Activated CD8-positive, alpha-beta T cell treated with anti-CD3 and anti-CD28 coated beads, Interleukin-2, amount 10 ng/mL, durations not matched to agents 7 days and 5 days (primary cell): ENCODE results near the gene EVX1. TPM values are rescaled to one million over a fixed set of nuclear protein-coding genes. Genes with fewer than 3 reads are reported as not detected.

ENCODE experiments used
- ATAC-seq: fragments of 150-1000 bp; cut with Tn5 transposase; one replicate; pipeline ENCODE4 v1.10.0; 2021; ENCODE audit warnings: moderate library complexity
- CTCF ChIA-PET: fragments of 350-600 bp; sonication (Branson Sonifier 250); formaldehyde crosslinking; loops from one replicate; lab custom pipeline; 2021; ENCODE audit warnings: antibody characterized with exemption; lab: Charles Lee
- POLR2A ChIA-PET: fragments of 350-600 bp; sonication (Branson Sonifier 250); formaldehyde crosslinking; loops from one replicate; lab custom pipeline; 2021; ENCODE audit warnings: antibody characterized with exemption; lab: Charles Lee
- DNase-seq: peaks from one replicate; pipeline ENCODE4 v3.0.0-alpha.2; 2020
- H3K27ac Mint-ChIP-seq: one replicate; pipeline ENCODE4 v1.8.0; 2021; ENCODE audit warnings: mild to moderate bottlenecking, mixed read lengths
- H3K27me3 Mint-ChIP-seq: one replicate; pipeline ENCODE4 v1.8.0; 2021; ENCODE audit warnings: low read depth, mixed read lengths
- H3K36me3 Mint-ChIP-seq: one replicate; pipeline ENCODE4 v1.8.0; 2021; ENCODE audit warnings: low read depth, mixed read lengths
- H3K4me1 Mint-ChIP-seq: one replicate; pipeline ENCODE4 v1.8.0; 2021; ENCODE audit warnings: low read depth, mixed read lengths
- H3K4me3 Mint-ChIP-seq: one replicate; pipeline ENCODE4 v1.8.0; 2021; ENCODE audit warnings: mild to moderate bottlenecking, mixed read lengths
- H3K9me3 Mint-ChIP-seq: one replicate; pipeline ENCODE4 v1.8.0; 2022; ENCODE audit warnings: mixed read lengths; ENCODE audit not compliant: insufficient read depth
- total RNA-seq, 2 experiments: library from RNA; stranded (reverse); gene quantifications; one replicate each; pipeline ENCODE4 v1.2.3, GENCODE V29; 2021

The EVX1 gene
- total RNA-seq, 2 experiments from 2014 or later, result not detected

DNA sequence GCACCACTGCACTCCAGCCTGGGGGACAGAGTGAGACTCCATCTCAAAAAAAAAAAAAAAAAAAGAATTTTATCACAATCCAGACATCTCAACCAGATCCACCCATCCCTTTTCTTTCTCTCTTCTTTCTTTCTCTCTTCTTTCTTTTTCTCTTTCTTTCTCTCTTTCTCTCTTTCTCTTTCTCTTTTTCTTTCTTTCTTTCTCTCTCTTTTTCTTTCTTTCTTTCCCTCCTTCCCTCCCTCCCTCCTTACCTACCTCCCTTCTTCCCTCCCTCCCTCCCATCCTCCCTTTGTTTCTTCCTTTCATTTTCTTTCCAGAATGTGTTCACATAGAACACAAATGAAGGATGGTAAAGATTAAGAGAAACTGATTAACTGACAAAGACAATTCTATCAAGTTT is 24.7 kb upstream of the EVX1 start:
- no peak for DNase-seq
- ChIA-PET CTCF (interaction anchor here (1.1 kb wide), 1 partner anchor 38 kb away, joined by 3 read pairs; no protein-coding TSS in a partner anchor), POLR2A (interaction anchor here (0.7 kb wide), 1 partner anchor 20 kb away, joined by 3 read pairs; no protein-coding TSS in a partner anchor)
- H3K4me1 Mint-ChIP-seq, result peaks cover 1% of the 10 kb centered on the region
- no peaks in the 10 kb centered on the region for H3K9me3 Mint-ChIP-seq
- no peak overlapping the region for H3K27ac Mint-ChIP-seq
- H3K27me3 Mint-ChIP-seq, result peaks cover 72% of the 10 kb centered on the region
- no peaks in the 10 kb centered on the region for H3K36me3 Mint-ChIP-seq
- H3K4me3 Mint-ChIP-seq, result no peak overlapping the region
- ATAC-seq, result no peak

DNA sequence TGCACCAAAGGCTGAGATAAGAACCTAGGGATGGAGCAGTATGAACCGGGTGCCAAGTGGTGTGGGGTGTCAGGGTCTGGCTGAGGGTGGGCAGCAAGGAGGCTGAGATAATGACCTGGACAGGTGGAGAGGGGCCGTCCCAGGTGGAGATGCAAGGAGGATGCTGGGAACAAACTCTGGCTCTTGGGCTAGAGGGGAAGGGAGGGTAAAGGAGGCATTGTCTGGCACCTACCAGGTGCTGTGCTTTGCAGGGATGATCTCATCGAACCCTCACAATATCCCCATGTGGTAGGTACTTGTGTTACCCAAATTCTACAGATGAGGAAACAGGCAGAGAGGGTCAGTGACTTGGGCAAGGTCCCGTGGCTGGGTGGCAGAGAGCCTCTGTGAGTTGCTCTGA is 22.8 kb upstream of the EVX1 start:
- DNase-seq (no peak), ATAC-seq (no peak)
- ChIA-PET POLR2A (no interaction called here), CTCF (no interaction called here)
- Mint-ChIP-seq H3K4me3 (no peak overlapping the region), H3K27ac (no peak overlapping the region), H3K36me3 (no peaks in the 10 kb centered on the region), H3K27me3 (peaks cover 70% of the 10 kb centered on the region), H3K4me1 (peaks cover 1% of the 10 kb centered on the region), H3K9me3 (no peaks in the 10 kb centered on the region)

DNA sequence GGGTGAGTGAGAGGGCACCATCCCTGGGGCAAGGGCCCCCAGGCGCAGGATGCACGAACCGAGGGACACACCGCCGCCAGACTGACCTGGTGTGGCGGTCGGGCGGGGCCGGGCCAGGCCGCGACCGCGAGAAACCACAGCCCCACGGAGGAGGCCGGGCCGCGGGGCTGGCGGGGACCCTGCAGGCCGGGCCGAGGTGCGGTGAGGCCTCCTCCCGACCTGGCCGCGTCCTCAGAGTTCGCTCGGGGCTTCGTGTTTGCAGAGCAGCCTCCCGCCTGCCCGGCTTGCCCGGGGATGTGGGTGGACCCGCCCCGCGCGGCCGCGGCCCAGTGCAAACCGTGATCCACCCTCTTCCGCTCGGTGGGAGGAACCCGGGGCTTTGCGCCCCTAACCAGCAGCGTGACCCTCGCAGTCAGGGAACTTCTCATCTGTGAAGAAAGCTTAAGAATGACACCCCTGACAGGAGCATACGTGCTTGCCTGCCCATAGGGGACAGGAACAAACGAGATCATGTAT is 22.1 kb upstream of the EVX1 start:
- CTCF ChIA-PET, result interaction anchor here (1.3 kb wide), 1 partner anchor 9 kb away, joined by 3 read pairs; no protein-coding TSS in a partner anchor
- Mint-ChIP-seq H3K27me3 (peaks cover 70% of the 10 kb centered on the region), H3K36me3 (no peaks in the 10 kb centered on the region), H3K9me3 (no peaks in the 10 kb centered on the region), H3K4me3 (no peak overlapping the region), H3K4me1 (peaks cover 1% of the 10 kb centered on the region), H3K27ac (no peak overlapping the region)
- ATAC-seq, result no peak
- POLR2A ChIA-PET, result interaction anchor here (0.8 kb wide), 1 partner anchor 9 kb away, joined by 3 read pairs; no protein-coding TSS in a partner anchor
- no peak for DNase-seq

DNA sequence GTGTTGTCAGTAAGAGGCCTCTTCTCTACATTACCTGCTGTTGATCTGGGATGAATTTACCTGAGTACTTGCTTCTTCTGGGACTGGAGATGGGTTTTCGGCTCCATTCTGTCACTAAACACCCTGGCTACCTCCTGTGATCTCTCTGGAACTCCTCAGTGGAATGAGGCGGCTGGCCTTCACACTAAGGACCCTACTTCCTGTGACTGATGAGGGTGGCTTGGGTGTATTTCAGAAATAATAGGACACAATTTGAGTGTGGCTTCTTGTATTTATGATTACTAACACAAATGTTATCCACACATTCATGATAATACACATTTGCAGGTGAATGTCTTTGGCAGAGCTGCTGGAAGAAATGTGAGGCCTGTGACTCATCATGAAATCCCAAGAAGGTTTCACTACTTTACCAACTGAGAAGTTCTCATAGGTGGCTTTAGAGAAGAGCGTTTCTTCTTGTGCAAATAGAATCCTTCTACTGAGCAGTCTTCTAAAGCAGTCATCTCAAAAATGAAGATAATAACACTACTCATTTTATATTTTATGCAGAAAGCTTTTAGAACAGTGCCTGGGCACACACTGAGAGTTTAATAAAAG is 21.3 kb upstream of the EVX1 start:
- no peaks in the 10 kb centered on the region for H3K36me3 Mint-ChIP-seq
- ATAC-seq (no peak), DNase-seq (no peak)
- ChIA-PET CTCF (interaction anchor here (1.2 to 1.3 kb wide), 2 partner anchors 10 to 11 kb away, joined by 3 read pairs; no protein-coding TSS in a partner anchor), POLR2A (interaction anchor here (0.8 kb wide), 1 partner anchor 10 kb away, joined by 3 read pairs; no protein-coding TSS in a partner anchor)
- H3K9me3 Mint-ChIP-seq, result no peaks in the 10 kb centered on the region
- H3K27me3 Mint-ChIP-seq, result peaks cover 66% of the 10 kb centered on the region
- no peak overlapping the region for H3K4me3 Mint-ChIP-seq
- no peak overlapping the region for H3K27ac Mint-ChIP-seq
- peaks cover 1% of the 10 kb centered on the region for H3K4me1 Mint-ChIP-seq

DNA sequence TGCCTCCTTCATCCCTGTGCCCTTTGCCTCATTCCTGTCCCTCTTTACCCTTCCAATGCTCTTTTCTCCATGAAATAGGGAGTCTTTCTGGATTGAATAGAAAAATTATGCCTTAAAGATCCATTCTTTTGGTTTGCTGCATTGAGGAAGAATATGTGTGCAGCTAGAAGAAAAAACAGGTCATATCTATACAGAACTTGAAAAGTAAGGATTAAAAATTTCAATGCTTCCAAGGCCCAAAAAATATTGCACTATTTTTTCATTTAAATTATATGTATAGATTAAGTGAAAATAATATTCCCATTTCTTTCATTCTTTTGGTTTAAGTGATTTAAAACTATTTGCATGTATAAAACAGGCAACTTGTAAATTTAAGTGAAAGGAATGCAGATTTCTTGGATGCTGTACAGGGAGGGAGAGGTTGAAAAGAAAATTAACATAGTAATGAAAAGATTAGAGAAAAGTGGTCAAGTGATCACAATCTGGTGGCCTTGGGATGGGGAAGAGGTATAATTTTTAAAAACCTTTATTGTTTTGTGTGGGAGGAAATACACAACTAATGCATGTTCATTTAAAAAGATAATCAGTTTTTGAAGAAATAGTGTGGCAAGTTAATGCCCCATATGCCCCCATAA is 18.5 kb upstream of the EVX1 start:
- no peak overlapping the region for H3K27ac Mint-ChIP-seq
- DNase-seq, result no peak
- ATAC-seq, result no peak
- peaks cover 1% of the 10 kb centered on the region for H3K4me1 Mint-ChIP-seq
- H3K4me3 Mint-ChIP-seq, result no peak overlapping the region
- H3K36me3 Mint-ChIP-seq, result no peaks in the 10 kb centered on the region
- CTCF ChIA-PET, result interaction anchor here (1.0 to 1.8 kb wide), 4 partner anchors 13 to 63 kb away, joined by 3 to 8 read pairs (median 4); no protein-coding TSS in a partner anchor
- peaks cover 77% of the 10 kb centered on the region for H3K27me3 Mint-ChIP-seq
- H3K9me3 Mint-ChIP-seq, result no peaks in the 10 kb centered on the region
- POLR2A ChIA-PET, result no interaction called here

DNA sequence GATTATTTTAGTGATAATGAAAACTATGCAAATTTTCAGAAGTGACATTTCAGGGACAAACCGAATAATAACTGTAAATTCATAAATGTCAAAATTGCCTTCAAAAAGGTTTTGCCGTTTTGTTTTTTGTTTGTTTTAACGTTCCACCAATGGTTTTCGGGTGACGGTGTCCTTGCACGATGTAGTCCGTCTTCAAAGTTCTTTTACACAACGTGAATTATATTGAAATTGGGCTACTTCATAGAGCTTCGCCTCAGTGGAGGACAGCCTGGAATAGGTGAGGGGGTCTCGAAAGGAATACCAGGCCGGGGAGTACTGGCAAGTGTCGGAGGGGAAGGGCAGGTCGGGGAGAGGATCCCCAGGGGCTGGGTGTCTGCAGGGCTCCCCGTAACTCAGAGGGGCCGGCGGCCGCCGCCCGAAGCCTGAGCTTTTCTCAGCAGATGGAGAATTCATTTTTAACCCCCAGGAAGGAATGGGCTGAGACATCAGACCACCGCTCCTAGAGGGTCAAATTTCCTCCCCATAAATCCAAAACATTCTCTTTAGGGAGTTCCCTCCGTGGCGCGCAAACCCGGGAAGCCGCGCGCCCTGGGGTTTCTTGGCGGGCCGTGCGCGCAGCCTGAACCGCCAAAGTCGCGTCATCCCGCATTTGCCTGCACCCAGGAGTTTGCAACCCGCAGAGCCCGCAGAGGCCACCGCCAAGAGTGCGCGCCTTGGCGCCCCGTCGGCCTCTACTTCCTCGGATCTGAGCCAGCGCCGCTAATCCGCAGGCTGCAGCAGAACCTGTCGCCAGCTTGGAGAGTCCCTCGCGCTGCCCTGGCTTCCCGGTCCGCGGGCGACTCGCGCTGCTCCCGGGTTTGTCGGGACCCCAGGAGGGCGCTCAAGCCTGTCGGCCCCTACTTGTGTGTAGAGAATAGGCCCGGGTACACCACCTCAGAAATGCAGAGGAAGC is 17.3 kb upstream of the EVX1 start:
- H3K27me3 Mint-ChIP-seq, result peaks cover 72% of the 10 kb centered on the region
- no peaks in the 10 kb centered on the region for H3K9me3 Mint-ChIP-seq
- H3K4me1 Mint-ChIP-seq, result no peaks in the 10 kb centered on the region
- H3K27ac Mint-ChIP-seq, result no peak overlapping the region
- no peaks in the 10 kb centered on the region for H3K36me3 Mint-ChIP-seq
- ATAC-seq (no peak), DNase-seq (no peak)
- ChIA-PET CTCF (interaction anchor here (0.7 kb wide), 1 partner anchor 17 kb away, joined by 3 read pairs; the partner anchor contains the start of gene EVX1), POLR2A (no interaction called here)
- no peak overlapping the region for H3K4me3 Mint-ChIP-seq

DNA sequence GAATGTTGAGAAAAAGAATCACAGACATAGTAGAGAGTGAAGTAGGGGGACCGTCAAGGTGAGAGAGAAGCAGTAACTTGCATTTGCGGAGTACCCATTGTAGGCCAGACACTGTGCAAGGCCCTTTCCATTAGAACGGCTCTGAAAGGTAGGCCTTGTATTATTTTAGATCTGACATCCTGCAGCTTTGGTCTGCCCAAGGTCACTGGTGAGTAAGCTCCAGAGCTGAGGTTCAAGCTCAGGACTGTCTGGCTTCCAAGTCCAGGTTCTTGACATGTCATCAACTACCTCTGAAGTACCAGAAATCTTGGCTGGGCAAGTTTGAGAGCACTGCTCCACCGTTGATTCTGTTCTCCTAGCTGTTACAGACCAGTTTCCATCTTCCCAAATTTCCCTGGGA is 13.2 kb upstream of the EVX1 start:
- no peaks in the 10 kb centered on the region for H3K9me3 Mint-ChIP-seq
- ChIA-PET CTCF (no interaction called here), POLR2A (no interaction called here)
- H3K4me1 Mint-ChIP-seq, result no peaks in the 10 kb centered on the region
- no peak overlapping the region for H3K4me3 Mint-ChIP-seq
- peaks cover 52% of the 10 kb centered on the region for H3K27me3 Mint-ChIP-seq
- no peak overlapping the region for H3K27ac Mint-ChIP-seq
- DNase-seq (no peak), ATAC-seq (no peak)
- no peaks in the 10 kb centered on the region for H3K36me3 Mint-ChIP-seq

DNA sequence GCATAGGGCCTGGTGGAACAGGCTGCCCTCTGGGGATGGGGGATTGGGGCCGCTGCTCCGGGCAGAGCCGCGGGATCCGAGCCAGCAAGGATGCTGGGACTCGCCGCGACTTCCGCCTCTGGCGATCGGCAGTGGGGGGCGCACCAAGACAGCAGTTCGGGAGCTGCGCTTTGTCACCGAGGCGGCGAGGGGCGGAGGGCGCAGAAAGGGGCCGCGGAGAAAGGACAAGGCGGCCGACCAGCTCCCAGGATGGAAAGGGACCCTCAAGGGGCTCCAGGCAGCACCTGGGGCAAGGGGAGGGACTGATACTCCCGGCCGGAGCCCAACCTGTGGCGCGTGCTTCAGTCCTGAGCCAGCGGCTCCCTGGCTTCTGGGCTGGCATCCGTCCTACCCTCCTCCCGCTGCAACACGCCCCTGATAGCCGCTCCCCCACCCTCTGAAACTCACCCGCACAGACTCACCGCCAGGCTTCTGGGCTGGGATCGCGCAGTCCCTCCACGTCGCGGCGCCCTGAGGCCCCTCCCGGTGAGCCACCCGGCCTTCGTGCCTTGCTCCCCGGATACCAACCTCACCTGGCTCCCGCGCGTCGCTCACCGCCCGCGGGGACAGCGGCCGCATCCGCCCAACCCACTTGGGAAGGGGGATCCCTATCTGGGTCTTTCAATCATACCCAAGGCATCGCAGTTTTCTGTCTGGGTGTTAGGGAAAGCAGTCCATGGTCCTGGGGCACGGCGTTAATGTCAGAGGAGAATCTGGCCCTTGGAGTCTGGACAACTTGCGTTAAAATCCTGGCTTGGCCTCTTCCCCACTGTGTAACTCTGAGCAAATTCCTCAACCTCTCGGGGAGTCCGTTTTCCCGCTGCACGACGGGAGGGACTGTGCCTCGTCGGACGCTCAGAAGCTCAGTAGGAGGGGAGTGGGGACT is 7.0 kb upstream of the EVX1 start:
- POLR2A ChIA-PET, result no interaction called here
- Mint-ChIP-seq H3K36me3 (no peaks in the 10 kb centered on the region), H3K27ac (no peak overlapping the region), H3K4me1 (peaks cover 7% of the 10 kb centered on the region), H3K4me3 (peak overlapping the region; percentile 8), H3K9me3 (no peaks in the 10 kb centered on the region), H3K27me3 (peaks cover 61% of the 10 kb centered on the region)
- ATAC-seq (peak; percentile 56), DNase-seq (no peak)
- CTCF ChIA-PET, result interaction anchor here (0.7 kb wide), 1 partner anchor 540 kb away, joined by 3 read pairs; no protein-coding TSS in a partner anchor

DNA sequence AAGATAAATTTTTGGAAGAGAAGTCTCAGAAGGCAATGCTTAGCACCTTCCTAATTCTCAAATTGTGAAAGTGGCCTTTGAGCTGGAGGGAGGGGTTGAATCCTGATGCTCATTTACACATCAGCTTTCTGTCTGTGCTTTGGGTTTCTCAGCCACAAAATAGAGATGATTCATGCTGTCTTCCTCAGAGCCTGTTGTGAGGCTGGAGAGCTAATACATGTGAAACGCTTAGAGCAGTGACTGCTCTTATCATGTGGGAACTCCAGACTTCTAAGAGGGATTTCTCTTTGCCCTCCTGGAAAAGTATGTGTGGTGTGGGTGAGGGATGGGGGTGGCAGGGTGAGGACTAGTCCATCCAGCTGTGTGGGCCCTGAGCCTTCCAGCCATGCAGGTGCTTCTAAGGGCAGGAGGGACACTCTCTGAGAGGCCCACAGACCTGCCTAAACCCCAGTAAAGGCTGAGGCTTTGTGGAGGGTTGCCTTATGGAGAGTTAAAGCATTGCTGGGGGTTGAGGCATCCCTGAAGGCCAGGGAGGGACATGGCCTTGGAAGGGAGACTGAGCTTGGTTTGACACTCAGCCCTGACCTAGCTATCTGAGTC is 4.8 kb upstream of the EVX1 start:
- H3K27ac Mint-ChIP-seq, result no peak overlapping the region
- H3K4me1 Mint-ChIP-seq, result peaks cover 9% of the 10 kb centered on the region
- ATAC-seq (no peak), DNase-seq (no peak)
- no peaks in the 10 kb centered on the region for H3K9me3 Mint-ChIP-seq
- peaks cover 81% of the 10 kb centered on the region for H3K27me3 Mint-ChIP-seq
- no peak overlapping the region for H3K4me3 Mint-ChIP-seq
- ChIA-PET POLR2A (interaction anchor here (0.6 kb wide), 1 partner anchor 20 kb away, joined by 3 read pairs; no protein-coding TSS in a partner anchor), CTCF (interaction anchor here (0.7 to 1.3 kb wide), 2 partner anchors 45 to 47 kb away, joined by 3 read pairs; no protein-coding TSS in a partner anchor)
- H3K36me3 Mint-ChIP-seq, result peaks cover 1% of the 10 kb centered on the region

DNA sequence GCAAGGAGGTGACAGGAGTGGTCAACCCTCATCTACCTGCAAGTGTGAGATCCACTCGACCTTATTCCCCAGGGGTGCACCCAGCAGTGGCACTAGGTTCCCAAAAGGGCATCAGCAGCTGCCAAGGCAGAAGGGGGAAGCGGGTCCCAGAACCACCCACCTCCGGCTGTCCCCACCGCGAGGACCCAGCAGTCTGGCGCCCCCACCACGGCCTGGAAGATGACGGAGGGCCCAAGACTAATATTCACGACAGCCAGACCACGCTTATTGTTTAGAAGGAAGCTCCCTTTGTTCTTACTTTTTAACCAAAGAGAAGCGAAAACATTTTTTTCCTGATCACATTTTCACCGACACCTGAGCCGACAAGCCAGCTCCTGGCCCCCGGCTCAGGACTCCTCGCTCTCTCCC is 3.6 kb upstream of the EVX1 start:
- H3K27ac Mint-ChIP-seq, result no peak overlapping the region
- peaks cover 79% of the 10 kb centered on the region for H3K27me3 Mint-ChIP-seq
- H3K4me1 Mint-ChIP-seq, result peaks cover 13% of the 10 kb centered on the region
- H3K9me3 Mint-ChIP-seq, result no peaks in the 10 kb centered on the region
- no peak for ATAC-seq
- DNase-seq, result no peak
- POLR2A ChIA-PET, result no interaction called here
- CTCF ChIA-PET, result interaction anchor here (0.7 to 1.2 kb wide), 2 partner anchors 43 to 536 kb away, joined by 3 read pairs; no protein-coding TSS in a partner anchor
- peaks cover 5% of the 10 kb centered on the region for H3K36me3 Mint-ChIP-seq
- H3K4me3 Mint-ChIP-seq, result no peak overlapping the region
